ENCODE results near the gene VPS13A.

DNA sequence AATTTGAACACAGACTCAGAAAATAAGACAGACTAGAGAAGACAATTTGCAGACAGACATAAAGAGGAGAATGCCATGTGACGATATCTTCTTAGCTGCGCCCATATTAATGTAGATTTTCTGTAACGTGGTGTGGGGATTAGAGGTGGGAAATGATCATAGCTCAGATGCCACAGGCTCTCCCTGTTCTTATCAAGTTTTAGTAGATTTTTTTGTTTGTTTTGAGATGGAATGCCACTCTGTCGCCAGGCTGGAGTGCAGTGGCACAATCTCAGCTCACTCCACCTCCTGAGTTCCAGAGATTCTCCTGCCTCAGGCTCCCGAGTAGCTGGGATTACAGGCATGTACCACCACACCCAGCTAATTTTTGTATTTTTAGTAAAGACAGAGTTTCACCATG is 59.4 kb downstream of the VPS13A start:
- TF ChIP-seq, protein P1, sequence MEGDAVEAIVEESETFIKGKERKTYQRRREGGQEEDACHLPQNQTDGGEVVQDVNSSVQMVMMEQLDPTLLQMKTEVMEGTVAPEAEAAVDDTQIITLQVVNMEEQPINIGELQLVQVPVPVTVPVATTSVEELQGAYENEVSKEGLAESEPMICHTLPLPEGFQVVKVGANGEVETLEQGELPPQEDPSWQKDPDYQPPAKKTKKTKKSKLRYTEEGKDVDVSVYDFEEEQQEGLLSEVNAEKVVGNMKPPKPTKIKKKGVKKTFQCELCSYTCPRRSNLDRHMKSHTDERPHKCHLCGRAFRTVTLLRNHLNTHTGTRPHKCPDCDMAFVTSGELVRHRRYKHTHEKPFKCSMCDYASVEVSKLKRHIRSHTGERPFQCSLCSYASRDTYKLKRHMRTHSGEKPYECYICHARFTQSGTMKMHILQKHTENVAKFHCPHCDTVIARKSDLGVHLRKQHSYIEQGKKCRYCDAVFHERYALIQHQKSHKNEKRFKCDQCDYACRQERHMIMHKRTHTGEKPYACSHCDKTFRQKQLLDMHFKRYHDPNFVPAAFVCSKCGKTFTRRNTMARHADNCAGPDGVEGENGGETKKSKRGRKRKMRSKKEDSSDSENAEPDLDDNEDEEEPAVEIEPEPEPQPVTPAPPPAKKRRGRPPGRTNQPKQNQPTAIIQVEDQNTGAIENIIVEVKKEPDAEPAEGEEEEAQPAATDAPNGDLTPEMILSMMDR (conservative IDR thresholded peaks at IDR 0.05; ENCODE audit: low read depth, low read length) = no peak
- no peak for TF ChIP-seq EZH2 (IDR thresholded peaks at IDR 0.05; ENCODE audit: borderline replicate concordance, low read depth, low read length, poor library complexity, severe bottlenecking)
